Heart right ventricle (tissue), 16 donors: Measurements from ENCODE around the gene NEURL3. TPM values are rescaled to one million over a fixed set of nuclear protein-coding genes. Genes with fewer than 3 reads are reported as not detected.
A peak's percentile ranks its signal among the peaks of the same experiment; 100 is the strongest.

Experiments
- ATAC-seq, 8 donors: fragments of 200-7000 bp; cut with Tn5 transposase; one replicate each; pipeline ENCODE4 v1.9.1; 2020; ENCODE audit warnings: mild to moderate bottlenecking in 8 of 8, moderate library complexity in 8 of 8, moderate number of reproducible peaks in 1 of 8
- DNase-seq, 2 donors: peaks; one replicate each; pipeline ENCODE4 v3.0.0-alpha.2; 2020
- H3K27ac ChIP-seq, 10 donors: fragments of 200-600 bp; sonication (generic) in 2 of 10; one replicate each; pipeline versions ENCODE4 v1.5.0 to v1.8.0; 2020 to 2022; ENCODE audit warnings: mild to moderate bottlenecking in 3 of 10
- H3K27me3 ChIP-seq, 7 donors: fragments of 200-600 bp; one replicate each; pipeline ENCODE4 v1.8.0; 2021 to 2022; ENCODE audit warnings: mild to moderate bottlenecking in 2 of 7
- H3K36me3 ChIP-seq, 9 donors: fragments of 200-600 bp; sonication (generic) in 1 of 9; one replicate each; pipeline versions ENCODE4 v1.5.0 to v1.8.0; 2020 to 2022; ENCODE audit warnings: mild to moderate bottlenecking in 2 of 9
- H3K4me1 ChIP-seq, 9 donors: fragments of 200-600 bp; sonication (generic) in 1 of 9; one replicate each; pipeline versions ENCODE4 v1.5.0 to v1.8.0; 2020 to 2022; ENCODE audit warnings: mild to moderate bottlenecking in 4 of 9
- H3K4me3 ChIP-seq, 10 donors: fragments of 200-600 bp; sonication (generic) in 2 of 10; one replicate each; pipeline versions ENCODE4 v1.5.0 to v1.8.0; 2020 to 2022; ENCODE audit warnings: mild to moderate bottlenecking in 7 of 10, moderate library complexity in 2 of 10
- H3K9me3 ChIP-seq, 11 donors: fragments of 200-600 bp in 10 of 11; sonication (generic) in 2 of 11; one replicate each; pipeline versions ENCODE4 v1.5.0 to v1.8.0; 2013 to 2022; ENCODE audit warnings: mild to moderate bottlenecking in 2 of 11, control low read depth in 1 of 11, moderate library complexity in 1 of 11
- CTCF ChIP-seq, 9 donors: fragments of 200-600 bp; sonication (generic) in 2 of 9; IDR thresholded peaks; one replicate each; pipeline versions ENCODE4 v1.5.0 to v1.8.0; 2021 to 2022; ENCODE audit warnings: antibody characterized with exemption in 9 of 9, mild to moderate bottlenecking in 5 of 9, moderate library complexity in 1 of 9
- WGBS, 2 donors: extraction: QIAGEN DNeasy Blood & Tissue Kit; methylation state at CpG; one replicate each; pipeline ENCODE4 v1.1.7; 2013; ENCODE audit warnings: inconsistent platforms in 1 of 2; 5-methylcytosine and 5-hydroxymethylcytosine counted together
- intact Hi-C, 10 donors: fragments of 100-400 bp; cut with DNase I; formaldehyde crosslinking; loops; one replicate each; pipeline versions ENCODE4 v1.11.1 to v1.14.2; 2022
- polyA plus RNA-seq, 2 donors: library from polyadenylated mRNA; stranded (reverse); fragments of 200-250 nt; gene quantifications; one replicate each; pipeline ENCODE4 v1.2.3, GENCODE V29; 2013
- total RNA-seq, 10 donors: library from RNA; stranded (reverse); fragmentation: NEBNext Ultra II Directional in 3 of 10; extraction: Animal tissue kit (Norgen Biotek cat#: 25700) in 3 of 10; gene quantifications; one replicate each; pipeline versions ENCODE4 v1.2.1 to v1.2.4, GENCODE V29; 2021 to 2023
- donor health status: Arrhythmogenic right ventricular cardiomyopathy.
- donor health status: ischemic (EF 13 %, LVEDD 7.1; RV severe dilation, severe dysfunction).
- donor health status: healthy with polysubstance abuse.
- donor health status: DM: no; HTN: yes; CAD: no.
- donor health status: DM: no; HTN: no; CAD: no.
- donor health status: ischemic (EF 25% LVEDD 6.9; RV normal size, moderate dysfunction).
- donor health status: ischemic (EF 25% LVEDD 5.7; RV mildly dilated, moderate dysfunction).
- donor health status: healthy.
- donor health status: DM: yes; HTN: yes; CAD: no.
- donor health status: Ischemic cardiomyopathy.
- donor health status: ischemic (EF 35%, LVEDD 5.7; RV mildly dilated, moderate dysfunction).
- donor health status: nonischemic (EF 11% LVEDD 7.7; RV severe dilation, severe dysfunction).
- donor health status: DM: yes; HTN: yes; CAD: no.
- donor health status: PGD.
- donor health status: ischemic (EF 29% LVEDD 5.4; RV normal size, mild dysfunction).
- donor health status: nonischemic (EF 23%, LVEDD 6.1; RV moderate dilation, normal function).

The NEURL3 gene
- total and polyA plus RNA-seq, 12 donors = 0.06 to 0.67 (median 0.30) TPM; not detected in 8

- Histone ChIP-seq H3K4me1 (peaks cover 0 to 10% (median 0%) of the 10 kb centered on the region in 9 donors), H3K9me3 (peaks cover 0 to 5% (median 0%) of the 10 kb centered on the region in 11 donors), H3K36me3 (no peaks in the 10 kb centered on the region), H3K27ac (peak overlapping the region in 3 of 10 donors; percentile 11 to 53 (median 37)), H3K27me3 (no peaks in the 10 kb centered on the region), H3K4me3 (no peak overlapping the region)
- peak in 5 of 8 donors; percentile 33 to 72 (median 63) for ATAC-seq
- WGBS, 2 donors = 49 to 57% methylated on average over 6 of the region's 6 CpGs
- TF ChIP-seq CTCF (IDR thresholded peaks at IDR 0.05) = no peak
- no peak for DNase-seq
- intact Hi-C loops = no loop called here
These were observed 55.5 kb downstream of the NEURL3 start for GRCh38 chr2:96449637-96450036.

- ATAC-seq = no peak
- DNase-seq = no peak
- peaks cover 0 to 10% (median 0%) of the 10 kb centered on the region in 9 donors for H3K4me1 ChIP-seq
- H3K27me3 ChIP-seq = no peaks in the 10 kb centered on the region
- intact Hi-C loops = no loop called here
- H3K36me3 ChIP-seq = no peaks in the 10 kb centered on the region
- peak overlapping the region in 3 of 10 donors; percentile 11 to 53 (median 37) for H3K27ac ChIP-seq
- H3K9me3 ChIP-seq = peaks cover 0 to 5% (median 0%) of the 10 kb centered on the region in 11 donors
- no peak overlapping the region for H3K4me3 ChIP-seq
- 41 to 48% methylated on average over 2 of the region's 2 CpGs for WGBS, 2 donors
- no peak for TF ChIP-seq CTCF (IDR thresholded peaks at IDR 0.05)
These were observed 56.0 kb downstream of the NEURL3 start for GRCh38 chr2:96449174-96449573.

GRCh38 chr2:96447726-96448125 lies 57.4 kb downstream of the NEURL3 start:
- DNase-seq (no peak), ATAC-seq (no peak)
- Histone ChIP-seq H3K4me1 (peaks cover 0 to 10% (median 0%) of the 10 kb centered on the region in 9 donors), H3K9me3 (peaks cover 0 to 5% (median 0%) of the 10 kb centered on the region in 11 donors), H3K36me3 (no peaks in the 10 kb centered on the region), H3K27me3 (no peaks in the 10 kb centered on the region), H3K27ac (no peak overlapping the region), H3K4me3 (no peak overlapping the region)
- no peak for TF ChIP-seq CTCF (IDR thresholded peaks at IDR 0.05)
- intact Hi-C loops = no loop called here

Other genes with a start within 250 kb of the NEURL3 start
- gene TMEM127, start 239.4 kb downstream of the NEURL3 start, total RNA-seq = 100 to 1,000 TPM in 4 of 10 donors, 10 to 100 TPM in 6; 72.2 to 113 (median 95.1) TPM
- gene TMEM127, start 239.4 kb downstream of the NEURL3 start, polyA plus RNA-seq = 10 to 100 TPM; 15.2 to 70.6 TPM
- gene CIAO1, start 239.1 kb downstream of the NEURL3 start, total RNA-seq = 10 to 100 TPM; 59.2 to 72.1 (median 64.9) TPM
- 10 to 100 TPM; 22.1 to 59.4 TPM for gene CIAO1, start 239.1 kb downstream of the NEURL3 start, polyA plus RNA-seq
- gene SNRNP200, start 199.8 kb downstream of the NEURL3 start, total RNA-seq = 10 to 100 TPM; 56.2 to 70.5 (median 63.6) TPM
- 10 to 100 TPM; 49.2 to 67.5 TPM for gene SNRNP200, start 199.8 kb downstream of the NEURL3 start, polyA plus RNA-seq
- 1 to 10 TPM in 7 of 10 donors, under 1 TPM in 3; 0.30 to 3.4 (median 1.2) TPM for gene ITPRIPL1, start 180.0 kb downstream of the NEURL3 start, total RNA-seq
- 1 to 10 TPM in 1 of 2 donors, under 1 TPM in 1; 0.68 to 1.1 TPM for gene ITPRIPL1, start 180.0 kb downstream of the NEURL3 start, polyA plus RNA-seq
- 1 to 10 TPM in 2 of 10 donors, under 1 TPM in 8; 0.21 to 3.4 (median 0.51) TPM for gene NCAPH, start 169.6 kb downstream of the NEURL3 start, total RNA-seq
- gene NCAPH, start 169.6 kb downstream of the NEURL3 start, polyA plus RNA-seq = under 1 TPM; 0.35 to 0.95 TPM
- gene ARID5A, start 31.4 kb upstream of the NEURL3 start, total RNA-seq = 100 to 1,000 TPM in 1 of 10 donors, 10 to 100 TPM in 9; 12.0 to 121 (median 43.5) TPM
- 10 to 100 TPM; 35.0 to 42.9 TPM for gene ARID5A, start 31.4 kb upstream of the NEURL3 start, polyA plus RNA-seq
- gene KANSL3, start 133.0 kb upstream of the NEURL3 start, total RNA-seq = 10 to 100 TPM; 25.4 to 38.1 (median 31.7) TPM
- 10 to 100 TPM; 12.5 to 21.8 TPM for gene KANSL3, start 133.0 kb upstream of the NEURL3 start, polyA plus RNA-seq
- under 1 TPM in 5 of 10 donors, not detected in 5; 0.04 to 0.14 (median 0.07) TPM for gene FER1L5, start 137.4 kb upstream of the NEURL3 start, total RNA-seq
- gene FER1L5, start 137.4 kb upstream of the NEURL3 start, polyA plus RNA-seq = under 1 TPM; 0.01 to 0.07 TPM
- gene LMAN2L, start 234.7 kb upstream of the NEURL3 start, total RNA-seq = 10 to 100 TPM; 13.3 to 30.9 (median 18.8) TPM
- gene LMAN2L, start 234.7 kb upstream of the NEURL3 start, polyA plus RNA-seq = 10 to 100 TPM; 11.0 to 31.4 TPM